Measurements from ENCODE around the gene MINDY4. TPM values are rescaled to one million over a fixed set of nuclear protein-coding genes. Genes with fewer than 3 reads are reported as not detected.

Gene MINDY4
- total RNA-seq, 1 donor from 2014 or later, result 5.3 TPM

GRCh38 chr7:30797176-30798040, 26.2 kb downstream of the MINDY4 start:
- H3K4me3 ChIP-seq (ENCODE audit: low read depth, low read length), result no peak overlapping the region
- H3K27me3 ChIP-seq (ENCODE audit: control insufficient read depth, insufficient read depth, low read length), result no peaks in the 10 kb centered on the region
- no peak for TF ChIP-seq CTCF (IDR thresholded peaks at IDR 0.05; ENCODE audit: insufficient read depth, low read length, poor library complexity, severe bottlenecking)
- DNase-seq (ENCODE audit: low read depth), result no peak
- no peaks in the 10 kb centered on the region for H3K36me3 ChIP-seq (ENCODE audit: control insufficient read depth, insufficient read depth, low read length)

GRCh38 chr7:30799206-30799975, 28.2 kb downstream of the MINDY4 start:
- no peaks in the 10 kb centered on the region for H3K36me3 ChIP-seq (ENCODE audit: control insufficient read depth, insufficient read depth, low read length)
- H3K4me3 ChIP-seq (ENCODE audit: low read depth, low read length), result no peak overlapping the region
- no peaks in the 10 kb centered on the region for H3K27me3 ChIP-seq (ENCODE audit: control insufficient read depth, insufficient read depth, low read length)
- DNase-seq (ENCODE audit: low read depth), result peak; percentile 70
- no peak for TF ChIP-seq CTCF (IDR thresholded peaks at IDR 0.05; ENCODE audit: insufficient read depth, low read length, poor library complexity, severe bottlenecking)

GRCh38 chr7:30799976-30800661, 28.9 kb downstream of the MINDY4 start:
- no peak for TF ChIP-seq CTCF (IDR thresholded peaks at IDR 0.05; ENCODE audit: insufficient read depth, low read length, poor library complexity, severe bottlenecking)
- no peak for DNase-seq (ENCODE audit: low read depth)
- H3K27me3 ChIP-seq (ENCODE audit: control insufficient read depth, insufficient read depth, low read length), result no peaks in the 10 kb centered on the region
- H3K4me3 ChIP-seq (ENCODE audit: low read depth, low read length), result no peak overlapping the region
- no peaks in the 10 kb centered on the region for H3K36me3 ChIP-seq (ENCODE audit: control insufficient read depth, insufficient read depth, low read length)

- TF ChIP-seq CTCF (IDR thresholded peaks at IDR 0.05; ENCODE audit: insufficient read depth, low read length, poor library complexity, severe bottlenecking), result peak; percentile 66
- Histone ChIP-seq H3K36me3 (ENCODE audit: control insufficient read depth, insufficient read depth, low read length) (no peaks in the 10 kb centered on the region), H3K4me3 (ENCODE audit: low read depth, low read length) (no peak overlapping the region), H3K27me3 (ENCODE audit: control insufficient read depth, insufficient read depth, low read length) (no peaks in the 10 kb centered on the region)
- DNase-seq (ENCODE audit: low read depth), result no peak
Observed at GRCh38 chr7:30800785-30801252, 29.6 kb downstream of the MINDY4 start.

GRCh38 chr7:30802812-30803211, 31.6 kb downstream of the MINDY4 start:
- H3K36me3 ChIP-seq (ENCODE audit: control insufficient read depth, insufficient read depth, low read length), result no peaks in the 10 kb centered on the region
- no peak overlapping the region for H3K4me3 ChIP-seq (ENCODE audit: low read depth, low read length)
- no peaks in the 10 kb centered on the region for H3K27me3 ChIP-seq (ENCODE audit: control insufficient read depth, insufficient read depth, low read length)
- no peak for TF ChIP-seq CTCF (IDR thresholded peaks at IDR 0.05; ENCODE audit: insufficient read depth, low read length, poor library complexity, severe bottlenecking)
- DNase-seq (ENCODE audit: low read depth), result no peak
